ENCODE results near the gene PTPN18.

GRCh38 chr2:130387071-130387400 lies 31.2 kb downstream of the PTPN18 start:
- TF ChIP-seq POLR2A (IDR thresholded peaks at IDR 0.05) (no peak), CTCF (IDR thresholded peaks at IDR 0.05 in 4 of 5, conservative IDR thresholded peaks at IDR 0.05 in 1 of 5) (no peak)

Measured in gastrocnemius medialis (tissue), 4 donors.